IPS-18c (cell line): ENCODE data around the gene GDF15.
A peak's percentile ranks its signal among the peaks of the same experiment; 100 is the strongest.
"Not testable (repeated sequence)": the region's sequence is repeated elsewhere in the genome, so short reads cannot be mapped to it uniquely, and the experiment has no call there.

ENCODE experiments used
- H3K4me3 ChIP-seq: 2 replicates; pipeline ENCODE4 v1.7.0; 2013; ENCODE audit warnings: low read depth, mild to moderate bottlenecking, low read length, moderate library complexity; ENCODE audit not compliant: insufficient read depth
- H3K9me3 ChIP-seq: one replicate; pipeline ENCODE4 v1.6.1; 2013; ENCODE audit warnings: mild to moderate bottlenecking, low read length, moderate library complexity; ENCODE audit not compliant: control insufficient read depth, insufficient read depth

GDF15 gene

DNA sequence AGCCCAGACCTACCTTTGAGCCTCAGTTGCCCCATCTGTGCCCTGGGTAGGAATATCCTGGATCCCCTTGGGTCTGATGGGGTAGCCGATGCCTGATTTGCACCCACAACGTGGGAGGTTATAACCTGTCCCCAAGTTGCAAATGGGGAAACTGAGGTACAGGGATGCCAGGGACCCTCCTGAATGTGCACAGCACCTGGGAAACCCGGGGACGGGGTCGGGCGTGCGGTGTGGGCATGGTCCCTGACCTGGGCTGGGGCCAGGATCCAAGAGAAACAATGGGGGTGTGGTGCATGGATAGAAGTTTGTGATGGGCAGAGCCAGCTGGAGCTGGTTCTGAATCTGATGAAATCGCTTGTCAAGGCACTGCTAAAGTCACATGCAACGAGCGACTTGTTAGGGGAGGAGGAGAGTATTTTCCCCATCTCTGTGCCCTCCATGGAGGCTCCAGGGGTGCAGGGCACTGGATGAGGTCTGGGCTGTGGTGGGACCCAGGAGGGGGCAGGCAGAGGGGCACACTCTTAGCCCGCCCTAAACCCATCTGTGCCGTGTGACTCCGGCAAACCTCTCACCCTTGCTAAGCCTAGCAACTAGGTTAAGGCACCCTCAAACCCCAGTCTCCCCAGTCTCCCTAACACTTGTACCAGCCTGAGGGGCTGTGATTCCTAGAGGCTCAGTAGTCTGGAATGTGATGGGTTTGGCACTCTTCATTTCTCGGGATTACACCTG, 749 bp downstream of the GDF15 start:
- Histone ChIP-seq H3K9me3 (no peaks in the 10 kb centered on the region), H3K4me3 (peak overlapping the region; percentile 34; the same call in 1 of the 2 replicates)

DNA sequence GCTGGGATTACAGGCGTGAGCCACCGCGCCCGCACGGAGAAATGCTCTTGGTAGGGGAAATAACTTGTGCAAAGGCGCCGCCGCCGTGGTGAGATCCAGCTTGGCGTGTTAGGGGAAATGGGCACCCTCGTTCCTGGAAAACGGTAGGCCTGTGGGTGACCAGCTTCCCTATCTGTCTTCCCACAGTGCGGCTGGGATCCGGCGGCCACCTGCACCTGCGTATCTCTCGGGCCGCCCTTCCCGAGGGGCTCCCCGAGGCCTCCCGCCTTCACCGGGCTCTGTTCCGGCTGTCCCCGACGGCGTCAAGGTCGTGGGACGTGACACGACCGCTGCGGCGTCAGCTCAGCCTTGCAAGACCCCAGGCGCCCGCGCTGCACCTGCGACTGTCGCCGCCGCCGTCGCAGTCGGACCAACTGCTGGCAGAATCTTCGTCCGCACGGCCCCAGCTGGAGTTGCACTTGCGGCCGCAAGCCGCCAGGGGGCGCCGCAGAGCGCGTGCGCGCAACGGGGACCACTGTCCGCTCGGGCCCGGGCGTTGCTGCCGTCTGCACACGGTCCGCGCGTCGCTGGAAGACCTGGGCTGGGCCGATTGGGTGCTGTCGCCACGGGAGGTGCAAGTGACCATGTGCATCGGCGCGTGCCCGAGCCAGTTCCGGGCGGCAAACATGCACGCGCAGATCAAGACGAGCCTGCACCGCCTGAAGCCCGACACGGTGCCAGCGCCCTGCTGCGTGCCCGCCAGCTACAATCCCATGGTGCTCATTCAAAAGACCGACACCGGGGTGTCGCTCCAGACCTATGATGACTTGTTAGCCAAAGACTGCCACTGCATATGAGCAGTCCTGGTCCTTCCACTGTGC, 2.4 kb downstream of the GDF15 start:
- Histone ChIP-seq H3K4me3 (peak overlapping the region; percentile 25; the same call in 1 of the 2 replicates), H3K9me3 (no peaks in the 10 kb centered on the region)

DNA sequence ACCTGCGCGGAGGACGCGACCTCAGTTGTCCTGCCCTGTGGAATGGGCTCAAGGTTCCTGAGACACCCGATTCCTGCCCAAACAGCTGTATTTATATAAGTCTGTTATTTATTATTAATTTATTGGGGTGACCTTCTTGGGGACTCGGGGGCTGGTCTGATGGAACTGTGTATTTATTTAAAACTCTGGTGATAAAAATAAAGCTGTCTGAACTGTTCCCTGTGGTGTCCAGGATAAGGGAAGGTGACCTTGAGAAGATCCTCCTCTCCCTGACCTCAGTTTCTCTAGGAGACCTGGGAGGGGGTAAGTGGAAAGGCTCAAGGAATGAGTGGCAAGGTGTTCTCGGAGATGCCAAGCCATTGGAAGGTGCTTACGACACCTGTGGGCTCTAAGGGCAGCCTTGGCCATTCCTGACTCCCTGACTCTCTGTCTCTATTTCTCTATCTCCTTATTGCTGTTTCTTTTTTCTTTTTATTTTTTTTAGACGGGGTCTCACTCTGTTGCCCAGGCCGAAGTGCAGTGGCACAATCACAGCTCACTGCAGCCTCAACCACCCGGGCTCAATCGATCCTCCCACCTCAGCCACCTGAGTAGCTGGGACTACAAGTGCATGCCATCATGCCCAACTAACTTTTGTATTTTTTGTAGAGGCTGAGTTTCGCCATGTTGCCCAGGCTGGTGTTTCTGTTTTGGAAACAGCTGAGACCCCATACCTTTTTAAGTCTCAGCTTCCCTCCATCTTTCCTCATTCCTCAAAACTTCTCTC, 3.2 kb downstream of the GDF15 start:
- Histone ChIP-seq H3K4me3 (peak overlapping the region; percentile 25; the same call in 1 of the 2 replicates), H3K9me3 (no peaks in the 10 kb centered on the region)

DNA sequence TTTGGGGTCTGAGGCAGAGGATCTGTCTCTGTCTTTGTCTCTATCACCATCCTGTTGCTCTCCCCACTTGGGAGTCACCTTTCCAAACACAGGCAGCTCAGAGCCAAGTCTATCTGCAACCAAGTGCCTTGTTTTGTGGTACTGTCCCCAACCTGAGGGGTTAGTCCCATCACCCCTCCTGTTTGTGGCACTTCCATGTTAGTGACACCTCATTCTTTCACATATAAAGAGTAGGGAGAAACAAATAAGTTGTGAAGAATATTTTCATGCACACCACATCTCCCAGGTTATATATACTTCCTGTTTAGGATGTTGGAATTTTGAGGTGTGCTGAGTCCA, 3.7 kb downstream of the GDF15 start:
- H3K4me3 ChIP-seq = no peak overlapping the region
- H3K9me3 ChIP-seq = no peaks in the 10 kb centered on the region

DNA sequence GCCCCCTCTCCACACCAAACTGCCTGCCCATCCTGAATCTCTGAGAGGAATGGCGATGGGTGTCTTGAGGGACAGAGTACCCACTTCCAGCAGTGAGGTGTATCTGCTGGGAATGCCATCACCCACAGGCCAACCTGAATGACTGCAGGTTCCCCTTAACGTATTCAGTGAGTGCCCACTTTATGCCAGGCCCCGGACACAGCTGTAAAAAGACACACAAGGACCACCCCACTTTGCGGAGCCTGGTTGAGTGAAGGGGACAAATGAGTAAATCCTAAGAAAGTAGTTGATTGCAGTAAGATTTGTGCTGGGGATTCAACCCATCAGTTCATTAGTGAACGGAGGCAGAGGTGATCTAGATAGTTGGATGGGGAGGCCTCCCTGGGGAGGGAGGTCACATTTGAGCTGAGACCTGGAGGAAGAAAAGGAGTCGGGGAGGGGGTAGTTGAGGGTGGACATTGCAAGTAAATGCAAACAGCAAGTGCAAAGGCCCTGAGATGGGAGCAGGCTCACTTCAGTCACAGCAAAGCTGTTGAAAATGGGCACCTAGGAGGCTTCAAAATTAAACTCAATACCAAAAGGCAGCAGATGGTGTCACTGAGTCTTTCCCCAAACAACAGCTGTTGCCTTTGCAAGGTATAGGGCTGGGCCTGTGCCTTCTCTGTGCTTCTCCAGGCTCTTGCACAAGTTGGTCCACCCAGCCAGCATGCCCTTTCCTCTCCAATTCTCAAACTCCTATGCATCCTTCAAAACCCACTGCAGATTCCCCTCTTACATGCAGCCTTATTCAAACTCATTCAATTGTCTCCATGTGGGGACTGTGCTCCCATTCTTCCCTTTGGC, 4.3 kb downstream of the GDF15 start:
- H3K4me3 ChIP-seq = no peak overlapping the region

DNA sequence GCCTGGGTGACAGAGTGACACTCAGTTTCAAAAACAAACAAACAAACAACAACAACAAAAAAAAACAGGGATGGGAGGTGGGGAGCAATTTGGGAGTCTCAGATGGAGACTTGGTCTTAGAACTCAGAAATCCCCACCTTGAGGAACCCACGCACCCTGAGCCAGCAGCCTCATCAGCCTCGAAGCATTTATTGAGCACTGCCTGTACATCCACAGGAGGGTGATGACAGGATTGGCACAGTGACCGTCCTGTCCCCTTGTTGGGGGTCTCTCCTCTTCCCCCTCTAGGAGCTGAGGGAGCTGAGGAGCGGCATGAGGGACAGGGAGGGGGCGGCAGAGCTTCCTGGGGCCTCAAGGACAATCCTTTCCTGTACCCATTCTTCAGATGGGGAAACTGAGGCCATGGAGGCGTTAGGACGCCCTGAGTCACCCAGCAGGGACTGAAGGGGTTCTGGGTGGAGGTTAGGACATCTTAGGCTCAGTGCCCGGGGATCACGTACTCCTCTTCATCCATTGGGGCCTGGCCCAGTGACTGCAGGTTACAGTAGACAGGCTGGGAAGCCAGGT, 5.6 kb downstream of the GDF15 start:
- no peak overlapping the region for H3K4me3 ChIP-seq
- H3K9me3 ChIP-seq = no peaks in the 10 kb centered on the region

More for the DNA sequence above, 4.3 kb downstream of the GDF15 start:
- no peaks in the 10 kb centered on the region for H3K9me3 ChIP-seq

DNA sequence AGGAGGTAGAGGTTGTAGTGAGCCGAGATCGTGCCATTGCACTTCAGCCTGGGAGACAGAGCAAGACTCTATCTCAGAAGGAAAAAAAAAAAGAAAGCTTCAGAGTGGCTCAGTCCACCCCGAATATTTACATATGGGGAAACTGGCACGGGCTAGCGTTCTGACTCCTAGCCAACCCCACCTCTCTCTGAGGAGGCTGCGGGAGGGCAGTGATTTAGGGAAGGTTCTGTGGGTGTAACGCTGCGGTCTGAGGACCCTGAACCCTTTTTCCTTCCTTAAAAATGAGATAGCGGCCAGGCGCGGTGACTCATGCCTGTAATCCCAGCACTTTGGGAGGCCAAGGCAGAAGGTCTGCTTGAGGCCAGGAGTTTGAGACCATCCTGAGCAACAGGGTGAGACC, 6.5 kb downstream of the GDF15 start:
- H3K9me3 ChIP-seq = no peaks in the 10 kb centered on the region
- H3K4me3 ChIP-seq = no peak overlapping the region

DNA sequence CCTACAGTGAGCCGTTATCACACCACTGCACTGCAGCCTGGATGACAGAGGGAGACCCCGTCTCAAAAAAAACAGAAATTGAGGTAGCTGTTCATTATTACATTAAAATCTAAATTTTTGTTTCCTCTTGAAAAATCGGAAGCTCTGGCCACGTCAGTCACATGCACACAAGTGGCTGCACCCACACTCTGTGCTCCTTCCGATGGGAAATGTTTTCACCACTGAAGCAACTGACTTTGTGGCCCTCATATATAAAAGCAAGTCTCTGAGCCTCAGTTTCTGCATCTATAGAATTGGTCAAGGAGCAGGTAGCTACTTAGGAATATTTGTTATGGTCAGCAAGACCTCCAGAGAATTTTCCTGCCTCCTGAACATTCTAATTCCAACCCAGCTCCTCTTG, 7.0 kb downstream of the GDF15 start:
- H3K4me3 ChIP-seq = no peak overlapping the region

DNA sequence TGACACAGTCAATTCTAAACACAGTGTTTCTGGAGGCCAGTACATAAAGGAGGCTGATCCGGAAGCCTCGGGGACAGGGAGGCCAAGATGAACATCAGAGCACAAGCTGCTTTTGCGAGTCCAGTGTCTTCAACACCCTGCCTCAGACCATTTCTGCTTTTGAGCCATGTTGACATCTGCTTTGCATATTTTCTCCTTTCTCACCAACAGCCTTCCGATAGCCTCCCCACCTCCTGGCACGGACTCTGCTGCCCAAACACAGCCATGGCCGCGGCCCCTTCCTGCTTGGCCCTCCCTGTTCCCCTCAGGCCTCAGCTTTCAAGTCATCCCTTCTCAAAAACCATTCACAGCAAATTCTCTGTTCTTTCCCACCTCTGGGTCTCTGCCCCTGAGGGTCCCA, 7.9 kb downstream of the GDF15 start:
- Histone ChIP-seq H3K9me3 (no peaks in the 10 kb centered on the region), H3K4me3 (no peak overlapping the region)

More for the DNA sequence above, 7.0 kb downstream of the GDF15 start:
- H3K9me3 ChIP-seq = no peaks in the 10 kb centered on the region

DNA sequence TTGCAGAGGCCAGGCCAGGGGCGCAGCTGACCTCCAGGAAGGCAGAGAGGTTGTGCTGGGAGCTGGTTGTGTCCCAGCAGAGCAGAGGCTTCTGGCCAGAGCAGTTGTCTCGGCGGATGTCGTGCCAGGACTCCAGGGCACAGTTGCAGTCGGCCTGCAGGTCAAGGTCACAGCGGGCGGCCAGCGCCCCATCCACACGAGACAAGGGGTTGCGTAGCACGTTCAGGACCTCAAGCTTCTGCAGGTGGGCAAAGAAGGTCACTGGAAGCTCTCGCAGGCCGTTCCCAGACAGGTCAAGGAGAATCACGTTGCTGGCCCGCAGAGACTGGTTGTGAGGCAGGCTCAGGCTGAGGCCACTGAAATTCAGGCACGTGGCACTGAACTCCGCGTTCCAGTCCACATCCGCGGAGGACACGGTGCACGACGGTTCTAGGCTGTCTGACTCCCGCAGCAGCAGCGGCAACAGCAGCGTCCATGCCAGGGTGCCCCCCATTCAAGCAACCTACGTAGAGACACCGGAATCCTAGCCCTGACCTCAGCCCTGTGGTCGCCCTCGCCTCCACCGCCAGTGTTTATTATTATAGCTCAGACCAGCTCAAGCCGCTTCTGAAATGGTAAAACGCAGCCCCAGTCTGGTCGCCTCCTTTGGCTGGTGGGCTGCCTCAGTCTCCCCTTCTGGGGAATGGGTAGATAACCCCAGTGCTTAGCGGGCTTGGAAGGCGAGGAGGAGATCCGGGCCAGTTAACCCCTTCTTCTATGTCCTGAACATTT, 10.7 kb downstream of the GDF15 start:
- Histone ChIP-seq H3K4me3 (no peak overlapping the region), H3K9me3 (no peaks in the 10 kb centered on the region)

DNA sequence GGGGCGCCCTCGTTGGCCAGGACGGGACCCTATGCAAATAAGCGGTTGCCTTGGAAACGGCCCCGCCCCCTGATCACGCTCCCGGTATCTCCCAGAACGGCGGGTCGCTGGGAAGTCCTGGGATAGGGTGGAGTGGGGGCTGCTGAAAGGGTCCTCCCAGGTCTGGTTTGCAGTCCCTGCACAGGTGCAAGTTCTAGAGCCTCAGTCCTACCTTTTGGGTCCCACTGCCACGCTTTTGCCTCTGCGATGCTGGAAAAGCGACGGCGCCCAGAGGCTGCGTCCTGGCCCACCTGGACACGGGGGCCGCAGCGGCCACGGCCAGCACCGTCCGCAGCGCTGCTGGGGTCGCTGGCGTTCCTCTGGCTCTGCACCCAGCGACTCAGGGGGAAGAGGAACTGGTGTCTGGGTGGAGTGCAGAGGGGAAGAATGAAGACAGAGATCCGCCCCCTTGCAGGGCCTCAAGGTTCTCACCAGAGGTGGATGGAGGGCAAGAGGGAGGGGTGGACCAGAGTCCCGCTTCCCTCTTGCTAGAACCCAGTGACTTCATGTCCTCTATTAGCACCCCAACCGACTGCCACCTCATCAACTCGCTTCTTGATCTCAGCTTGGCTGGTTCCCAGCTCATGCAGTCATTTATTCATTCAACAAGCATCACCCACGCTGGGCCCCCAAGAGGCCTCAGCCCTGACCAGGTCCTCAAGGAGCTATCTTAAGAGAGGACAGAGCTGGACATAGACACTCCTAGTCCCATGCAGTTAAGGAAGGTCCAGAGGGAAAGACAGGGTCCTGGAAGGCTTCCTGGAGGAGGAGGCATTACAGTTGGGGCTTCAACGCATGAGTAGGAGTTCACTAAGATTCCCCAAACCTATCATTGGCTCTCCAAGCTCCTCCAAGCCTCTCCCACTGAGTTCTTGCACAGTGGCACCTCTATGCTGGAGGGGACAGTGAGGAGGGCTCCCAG, 11.6 kb downstream of the GDF15 start, which contains the start of gene LRRC25:
Gene LRRC25, minus strand, starts transcription at position 381 of the 961 bp plus-strand sequence. CDS start 659 bp downstream, outside the sequence.
- H3K4me3 ChIP-seq = no peak within 1 kb of the TSS
- H3K9me3 ChIP-seq = no peaks in the 10 kb centered on the region

DNA sequence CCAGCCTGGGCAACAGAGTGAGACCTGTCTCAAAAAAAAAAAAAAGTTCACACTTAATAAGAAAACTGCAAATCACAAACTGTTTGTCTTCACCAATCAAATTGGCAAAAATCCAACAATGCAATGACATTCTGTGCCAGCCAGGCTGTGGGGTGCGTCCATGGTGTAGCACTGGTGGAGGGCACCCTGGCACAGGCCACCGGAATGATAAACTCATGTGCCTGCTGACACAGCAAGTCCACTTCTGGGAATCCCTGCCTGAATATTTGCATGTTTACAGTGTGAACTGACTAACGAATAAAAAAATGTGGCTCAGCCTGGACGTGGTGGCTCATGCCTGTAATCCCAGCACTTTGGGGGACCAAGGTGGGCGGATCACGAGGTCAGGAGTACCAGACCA, 13.1 kb downstream of the GDF15 start:
- H3K4me3 ChIP-seq = no peak overlapping the region
- no peaks in the 10 kb centered on the region for H3K9me3 ChIP-seq

DNA sequence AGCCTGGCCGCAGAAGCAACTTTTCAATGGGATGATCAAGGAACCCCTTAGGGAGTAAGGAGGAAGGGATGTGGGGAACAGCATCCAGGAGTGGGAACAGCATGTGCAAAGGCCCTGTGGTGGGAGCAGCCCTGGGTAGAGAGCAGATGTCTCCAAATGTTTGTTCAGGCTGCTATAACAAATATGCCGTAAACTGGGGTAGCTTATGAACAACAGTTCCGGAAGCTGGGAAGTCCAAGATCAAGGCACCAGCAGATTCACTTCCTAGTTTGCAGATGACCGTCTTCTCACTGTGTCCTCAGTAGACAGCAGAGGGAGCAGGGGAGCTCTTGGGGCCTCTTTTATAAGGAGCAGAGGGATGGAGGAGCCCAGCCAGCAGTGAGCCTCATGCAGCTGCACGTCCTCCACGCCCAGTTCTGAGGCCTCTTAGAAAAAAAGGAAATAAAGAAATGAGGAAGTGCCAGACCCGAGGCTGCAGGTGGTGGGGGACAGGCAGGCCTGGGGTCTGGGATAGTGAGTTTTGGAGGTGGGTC, 15.7 kb downstream of the GDF15 start:
- H3K4me3 ChIP-seq = no peak overlapping the region
- no peaks in the 10 kb centered on the region for H3K9me3 ChIP-seq

DNA sequence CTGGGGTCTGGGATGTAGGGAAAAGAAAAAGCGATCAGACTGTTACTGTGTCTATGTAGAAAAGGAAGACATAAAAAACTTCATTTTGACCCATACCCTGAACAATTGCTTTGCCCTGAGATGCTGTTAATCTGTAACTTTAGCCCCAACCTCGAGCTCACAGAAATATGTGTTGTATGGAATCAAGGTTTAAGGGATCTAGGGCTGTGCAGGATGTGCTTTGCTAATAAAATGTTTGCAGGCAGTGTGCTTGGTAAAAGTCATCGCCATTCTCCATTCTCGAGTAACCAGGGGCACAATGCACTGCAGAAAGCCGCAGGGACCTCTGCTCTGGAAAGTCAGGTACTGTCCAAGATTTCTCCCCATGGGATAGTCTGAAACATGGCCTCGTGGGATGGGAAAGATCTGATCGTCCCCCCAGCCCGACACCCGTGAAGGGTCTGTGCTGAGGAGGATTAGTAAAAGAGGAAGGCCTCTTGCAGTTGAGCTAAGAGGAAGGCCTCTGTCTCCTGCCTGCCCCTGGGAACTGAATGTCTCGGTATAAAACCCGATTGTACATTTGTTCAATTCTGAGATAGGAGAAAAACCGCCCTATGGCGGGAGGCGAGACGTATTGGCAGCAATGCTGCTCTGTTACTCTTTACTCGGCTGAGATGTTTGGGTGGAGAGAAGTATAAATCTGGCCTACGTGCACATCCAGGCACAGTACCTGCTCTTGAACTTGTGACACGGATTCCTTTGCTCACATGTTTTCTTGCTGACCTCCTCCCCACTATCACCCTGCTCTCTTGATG, 16.7 kb downstream of the GDF15 start:
- not testable (repeated sequence) for H3K4me3 ChIP-seq

More for the DNA sequence above, 16.7 kb downstream of the GDF15 start:
- H3K9me3 ChIP-seq = not testable (repeated sequence)
